SKM-1 (cell line): Measurements from ENCODE around the gene RHNO1.

ENCODE experiments used
- DNase-seq: peaks from one replicate; lab custom pipeline; 2025; ENCODE audit not compliant: unreplicated experiment; lab: John Stamatoyannopoulos, UW

RHNO1 gene

DNA sequence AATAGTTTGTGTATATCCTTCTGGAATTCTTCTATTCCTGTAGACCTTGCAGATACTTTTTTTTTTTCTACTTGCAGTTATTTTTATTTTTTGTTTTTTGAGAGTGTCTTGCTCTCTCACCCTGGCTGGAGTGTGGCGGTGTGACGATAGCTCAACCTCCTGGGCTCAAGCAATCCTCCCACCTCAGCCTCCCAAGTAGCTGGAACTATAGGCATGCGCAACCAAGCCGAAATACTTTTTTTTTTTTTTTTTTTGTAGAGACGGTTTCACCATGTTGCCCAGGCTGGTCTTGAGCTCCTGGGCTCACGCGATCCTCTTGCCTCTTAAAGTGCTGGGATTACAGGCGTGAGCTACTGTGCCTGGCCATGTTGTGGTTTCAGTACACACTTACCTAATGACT, 23.6 kb downstream of the RHNO1 start:
- DNase-seq: no peak

DNA sequence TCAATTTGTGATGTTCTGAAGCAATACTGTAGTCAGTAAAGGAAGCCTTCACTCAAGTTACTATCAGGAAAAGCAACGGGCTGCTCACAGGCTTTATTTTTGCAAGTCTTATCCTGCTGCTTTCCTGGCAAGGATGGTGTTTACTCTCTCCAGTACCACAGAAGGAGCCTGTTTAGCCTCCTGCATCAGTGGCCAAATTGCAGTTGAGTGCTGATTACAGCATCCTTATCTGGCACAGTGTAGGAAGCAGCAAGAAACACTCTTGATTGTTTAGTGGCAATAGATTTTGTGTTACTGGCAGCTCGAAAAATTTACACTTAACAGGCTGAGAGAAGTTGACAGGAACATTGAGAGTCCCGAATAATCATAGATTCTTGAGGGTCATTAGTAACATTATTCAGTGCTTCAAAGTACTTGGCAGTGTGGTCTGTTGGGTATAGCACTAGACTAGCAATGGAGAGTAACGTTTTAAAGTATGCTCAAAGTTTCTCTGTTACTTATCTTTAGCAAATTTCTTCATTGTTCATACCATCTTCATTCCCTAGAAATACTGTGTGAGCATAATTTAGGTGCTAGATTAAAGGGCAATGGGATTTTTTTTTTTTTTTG, 25.4 kb downstream of the RHNO1 start:
- no peak for DNase-seq

DNA sequence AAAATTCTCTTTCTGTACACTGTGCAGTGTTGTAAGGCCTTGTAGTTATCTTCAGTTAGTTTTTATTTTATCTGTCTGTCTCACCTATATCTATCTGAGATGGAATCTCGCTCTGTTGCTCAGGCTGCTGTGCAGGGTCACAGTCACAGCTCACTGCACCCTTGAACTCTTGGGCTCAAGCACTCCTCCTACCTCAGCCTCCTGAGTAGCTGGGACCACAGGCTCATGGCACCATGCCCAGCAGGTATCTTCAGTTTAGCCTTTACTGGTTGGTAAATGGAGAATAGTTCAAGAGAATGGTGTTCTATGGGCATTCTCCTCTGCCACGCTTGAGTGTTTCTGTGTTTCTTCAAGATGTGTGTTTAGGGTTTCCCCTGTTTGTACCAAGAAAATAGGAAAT, 27.2 kb downstream of the RHNO1 start:
- DNase-seq: no peak

DNA sequence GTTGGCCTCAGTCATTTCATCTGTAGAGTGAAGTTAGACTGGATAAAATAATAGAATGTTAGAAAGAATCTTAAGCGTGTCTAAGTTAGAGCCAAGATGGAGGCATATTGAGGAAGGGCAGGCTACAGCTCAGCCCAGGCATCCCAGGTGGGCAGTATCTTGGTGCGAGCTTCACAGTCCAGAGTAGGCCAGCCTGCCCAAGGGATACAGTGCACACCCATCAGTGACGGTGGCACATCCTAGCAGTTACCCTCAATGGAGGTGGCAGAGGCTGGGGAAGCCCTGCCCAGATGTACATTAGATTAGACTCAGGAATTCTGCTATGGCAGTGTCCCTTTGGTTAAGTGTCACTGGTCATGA, 35.2 kb downstream of the RHNO1 start:
- no peak for DNase-seq

DNA sequence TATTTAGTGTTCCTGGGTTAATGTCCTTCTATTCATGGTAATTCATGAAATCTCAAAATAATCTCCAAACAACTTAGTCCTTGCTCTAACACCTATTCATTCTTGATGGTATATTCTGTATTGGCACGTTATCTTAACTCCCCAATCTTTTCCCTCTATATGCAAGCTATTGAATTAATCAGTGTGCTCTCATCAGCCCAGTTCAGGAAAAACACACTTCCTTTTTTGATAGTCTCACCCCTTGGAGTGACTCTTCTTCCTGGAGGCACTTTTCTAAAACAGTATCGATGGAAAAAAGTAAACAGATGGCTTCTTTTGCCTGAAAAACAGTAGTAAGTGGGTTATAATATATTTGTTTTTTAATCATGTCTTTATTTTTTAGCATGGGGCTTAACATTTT, 42.2 kb downstream of the RHNO1 start:
- DNase-seq: no peak

DNA sequence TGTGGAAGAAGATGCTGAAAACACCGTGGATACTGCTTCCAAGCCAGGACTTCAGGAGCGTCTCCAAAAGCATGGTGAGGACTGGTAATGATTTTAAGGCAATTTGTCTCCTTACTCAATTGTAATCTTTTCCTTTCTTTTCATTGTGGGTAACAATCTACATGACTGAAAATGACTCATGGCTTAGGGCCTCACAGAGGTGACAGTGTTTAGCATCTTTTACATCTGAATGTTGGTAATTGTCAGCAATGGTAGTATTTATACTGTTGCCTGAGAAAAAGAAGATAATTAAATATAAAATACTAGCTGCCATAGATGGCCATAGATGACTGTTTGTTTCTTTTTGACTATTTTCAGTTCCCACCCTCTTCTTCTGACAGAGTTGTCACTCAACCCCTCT, 45.3 kb downstream of the RHNO1 start:
- no peak for DNase-seq

DNA sequence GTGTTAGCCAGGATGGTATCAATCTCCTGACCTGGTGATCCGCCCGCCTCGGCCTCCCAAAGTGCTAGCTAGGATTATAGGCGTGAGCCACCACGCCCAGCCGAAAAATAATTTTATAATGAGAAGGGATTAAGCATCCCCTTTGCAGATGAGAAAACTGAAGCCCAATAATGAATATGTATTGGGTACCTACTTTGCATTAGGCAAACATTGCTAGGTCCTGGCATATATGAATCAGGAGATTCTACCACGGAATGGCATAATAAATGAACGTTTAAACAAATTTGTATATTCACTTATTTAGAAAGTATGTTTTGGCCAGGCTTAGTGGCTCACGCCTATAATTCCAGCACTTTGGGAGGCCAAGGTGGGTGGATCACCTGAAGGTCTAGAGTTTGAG, 46.0 kb downstream of the RHNO1 start:
- no peak for DNase-seq

DNA sequence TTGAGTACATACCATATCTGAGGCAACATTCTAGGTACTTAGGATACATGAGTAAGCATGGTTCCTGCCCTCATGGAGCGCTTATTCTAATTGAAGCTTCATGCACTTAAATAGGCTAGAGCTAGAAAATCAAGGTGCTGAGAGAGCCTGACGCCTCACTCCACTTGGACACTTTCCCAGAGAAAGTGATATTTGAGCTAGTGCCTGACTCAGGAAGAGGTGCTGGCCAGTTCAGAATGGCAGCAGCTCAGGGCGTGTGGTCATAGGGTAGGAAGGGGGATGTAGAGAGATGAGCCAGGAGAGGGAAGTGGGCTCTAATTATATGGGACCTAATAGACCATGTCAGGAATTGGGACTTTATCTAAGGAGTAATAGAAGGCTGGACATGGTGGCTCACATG, 47.0 kb downstream of the RHNO1 start:
- DNase-seq: no peak

DNA sequence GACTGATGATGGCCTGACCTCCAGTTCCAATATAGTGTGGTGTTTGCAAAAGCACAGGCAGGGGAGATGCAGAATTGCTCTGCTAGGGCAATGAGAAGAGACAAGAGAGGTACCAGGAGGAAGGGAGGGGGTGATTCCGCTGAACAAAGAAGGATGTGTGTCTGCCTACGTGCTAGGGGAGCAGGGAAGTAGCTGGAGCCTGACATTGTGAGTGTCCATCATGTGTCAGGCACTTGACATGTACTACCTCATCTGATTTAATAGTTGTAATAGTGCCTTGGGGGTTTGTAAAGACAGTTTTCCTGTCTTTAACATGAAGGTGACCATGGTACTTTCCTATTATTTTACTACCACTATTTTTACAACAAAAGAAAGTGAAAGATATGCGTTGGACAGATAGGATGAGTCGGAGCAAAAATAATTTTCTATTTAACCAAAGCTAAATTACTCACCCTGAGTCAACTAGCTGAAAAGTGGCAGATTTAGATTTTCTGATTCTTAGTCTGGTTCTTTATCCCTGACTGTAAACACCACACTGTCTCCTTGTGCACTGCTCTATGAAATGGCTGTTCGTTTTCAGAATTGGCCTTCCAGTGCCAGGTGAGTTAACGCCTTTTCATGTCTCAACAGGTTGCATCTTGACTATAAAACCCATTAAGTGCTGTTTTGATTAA, 48.4 kb downstream of the RHNO1 start:
- DNase-seq: no peak

DNA sequence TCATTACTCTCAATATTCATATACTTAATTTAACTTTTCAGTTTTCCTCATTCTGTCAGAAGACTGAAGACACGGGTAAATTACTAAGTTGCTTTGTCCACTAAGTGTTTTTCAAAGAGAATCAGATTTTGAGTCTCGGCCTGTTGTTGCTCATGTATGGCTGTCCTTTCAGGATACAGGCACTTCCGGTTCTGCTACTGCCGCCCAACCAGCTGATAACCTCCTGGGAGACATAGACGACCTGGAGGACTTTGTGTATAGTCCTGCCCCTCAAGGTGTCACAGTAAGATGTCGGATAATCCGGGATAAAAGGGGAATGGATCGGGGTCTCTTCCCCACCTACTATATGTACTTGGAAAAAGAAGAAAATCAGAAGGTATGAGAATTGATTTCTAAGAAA, 53.8 kb downstream of the RHNO1 start:
- DNase-seq: no peak

DNA sequence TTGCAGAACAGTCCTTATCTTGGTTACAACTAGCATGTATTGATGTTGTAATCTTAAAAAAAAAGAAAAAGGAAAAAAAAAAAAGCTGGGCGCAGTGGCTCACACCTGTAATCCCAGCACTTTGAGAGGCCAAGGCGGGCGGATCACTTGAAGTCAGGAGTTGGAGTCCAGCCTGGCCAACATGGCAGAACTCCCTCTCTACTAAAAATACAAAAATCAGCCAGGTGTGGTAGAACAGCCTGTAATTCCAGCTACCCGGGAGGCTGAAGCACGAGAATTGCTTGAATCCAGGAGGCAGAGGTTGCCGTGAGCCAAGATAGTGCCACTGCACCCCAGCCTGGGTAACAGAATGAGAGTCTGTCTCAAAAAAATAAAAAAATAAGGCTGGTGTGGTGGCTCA, 56.6 kb downstream of the RHNO1 start:
- DNase-seq: no peak

DNA sequence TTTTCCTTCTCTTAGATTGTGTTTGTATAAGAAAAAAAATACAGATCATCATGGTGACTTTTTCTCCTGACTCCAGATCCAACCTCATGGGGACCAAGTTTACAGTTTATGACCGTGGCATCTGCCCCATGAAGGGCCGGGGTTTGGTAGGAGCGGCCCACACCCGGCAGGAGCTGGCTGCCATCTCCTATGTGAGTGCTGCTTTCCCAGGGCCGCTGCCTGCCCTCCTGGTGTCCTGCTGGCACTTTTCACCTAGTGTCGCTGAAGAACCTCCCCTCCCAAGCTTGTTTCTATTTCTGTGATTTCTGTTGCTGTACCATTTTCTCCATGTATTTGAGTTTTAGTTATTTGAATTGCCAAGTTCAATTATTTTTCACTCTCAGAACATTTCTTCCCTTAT, 57.3 kb downstream of the RHNO1 start:
- DNase-seq: no peak

DNA sequence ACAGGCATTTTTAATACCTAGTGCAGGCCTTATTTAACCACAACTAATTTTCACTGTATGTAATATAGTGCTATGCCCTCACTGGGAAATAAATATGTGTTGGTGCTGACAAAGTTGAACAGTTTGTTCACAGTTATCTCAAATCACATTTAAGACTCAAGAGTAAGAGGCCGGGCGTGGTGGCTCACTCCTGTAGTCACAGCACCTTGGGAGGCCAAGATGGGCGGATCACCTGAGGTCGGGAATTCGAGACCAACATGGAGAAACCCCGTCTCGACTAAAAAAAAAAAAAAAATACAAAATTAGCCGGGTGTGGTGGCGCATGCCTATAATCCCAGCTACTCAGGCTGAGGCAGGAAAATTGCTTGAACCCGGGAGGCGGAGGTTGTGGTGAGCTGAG, 59.3 kb downstream of the RHNO1 start:
- DNase-seq: no peak

DNA sequence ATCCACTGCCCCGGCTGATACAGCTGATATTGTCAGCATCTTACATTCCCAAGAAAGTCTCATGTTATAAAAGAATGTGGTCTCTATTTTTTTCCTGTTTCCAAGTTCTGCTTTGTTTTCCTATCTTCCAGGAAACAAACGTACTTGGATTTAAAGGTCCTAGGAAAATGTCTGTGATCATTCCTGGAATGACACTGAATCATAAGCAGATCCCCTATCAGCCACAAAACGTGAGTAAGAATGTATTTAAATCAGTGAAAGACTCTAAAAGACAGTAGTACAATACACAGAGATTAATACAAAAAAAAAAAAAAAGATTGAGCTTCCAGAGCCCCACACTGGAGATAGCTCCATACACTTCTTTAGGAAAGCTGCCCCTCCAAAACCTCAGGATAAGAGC, 60.5 kb downstream of the RHNO1 start:
- DNase-seq: no peak
